ENCODE data around the gene DSTN. TPM values are rescaled to one million over a fixed set of nuclear protein-coding genes. Genes with fewer than 3 reads are reported as not detected.
A peak's percentile ranks its signal among the peaks of the same experiment; 100 is the strongest.

Gene DSTN
- total RNA-seq, 4 donors from 2014 or later = 242 to 616 (median 360) TPM

DNA sequence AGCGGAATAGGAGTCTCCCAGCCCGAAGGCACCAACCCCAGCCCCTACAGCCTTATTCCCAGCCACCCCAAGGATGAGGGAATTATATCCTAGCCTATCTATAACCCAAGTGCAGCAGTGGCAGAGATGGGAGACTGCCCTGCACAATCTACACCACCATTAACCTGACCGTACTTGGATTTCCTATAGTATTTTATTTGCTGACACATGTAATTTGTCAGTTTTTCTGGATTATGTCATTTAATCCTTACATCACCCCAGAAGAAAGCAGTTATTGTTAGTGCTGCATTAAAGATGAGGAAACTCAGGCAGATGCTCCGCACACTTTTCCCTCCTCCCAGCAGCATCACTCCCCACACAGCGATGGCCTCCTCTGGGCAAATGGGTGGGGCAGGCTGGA lies 44.7 kb upstream of the DSTN start:
- WGBS, 2 donors = 89 to 93% methylated on average over 5 of the region's 5 CpGs
- Histone ChIP-seq H3K27ac (peak overlapping the region in 1 of 4 donors; percentile 75), H3K27me3 (no peaks in the 10 kb centered on the region), H3K36me3 (no peaks in the 10 kb centered on the region), H3K4me3 (no peak overlapping the region), H3K9me3 (no peaks in the 10 kb centered on the region), H3K4me1 (peaks cover 0 to 23% (median 0%) of the 10 kb centered on the region in 3 donors)
- no peak for DNase-seq
- intact Hi-C loops (cut with DNase I) = no loop called here
- TF ChIP-seq, protein P1, sequence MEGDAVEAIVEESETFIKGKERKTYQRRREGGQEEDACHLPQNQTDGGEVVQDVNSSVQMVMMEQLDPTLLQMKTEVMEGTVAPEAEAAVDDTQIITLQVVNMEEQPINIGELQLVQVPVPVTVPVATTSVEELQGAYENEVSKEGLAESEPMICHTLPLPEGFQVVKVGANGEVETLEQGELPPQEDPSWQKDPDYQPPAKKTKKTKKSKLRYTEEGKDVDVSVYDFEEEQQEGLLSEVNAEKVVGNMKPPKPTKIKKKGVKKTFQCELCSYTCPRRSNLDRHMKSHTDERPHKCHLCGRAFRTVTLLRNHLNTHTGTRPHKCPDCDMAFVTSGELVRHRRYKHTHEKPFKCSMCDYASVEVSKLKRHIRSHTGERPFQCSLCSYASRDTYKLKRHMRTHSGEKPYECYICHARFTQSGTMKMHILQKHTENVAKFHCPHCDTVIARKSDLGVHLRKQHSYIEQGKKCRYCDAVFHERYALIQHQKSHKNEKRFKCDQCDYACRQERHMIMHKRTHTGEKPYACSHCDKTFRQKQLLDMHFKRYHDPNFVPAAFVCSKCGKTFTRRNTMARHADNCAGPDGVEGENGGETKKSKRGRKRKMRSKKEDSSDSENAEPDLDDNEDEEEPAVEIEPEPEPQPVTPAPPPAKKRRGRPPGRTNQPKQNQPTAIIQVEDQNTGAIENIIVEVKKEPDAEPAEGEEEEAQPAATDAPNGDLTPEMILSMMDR (IDR thresholded peaks at IDR 0.05) = no peak
- no peak for TF ChIP-seq POLR2A (IDR thresholded peaks at IDR 0.05)

- Histone ChIP-seq H3K36me3 (no peaks in the 10 kb centered on the region), H3K4me3 (no peak overlapping the region), H3K4me1 (peaks cover 0 to 28% (median 0%) of the 10 kb centered on the region in 3 donors), H3K27me3 (peaks cover 0 to under 1% (median 0%) of the 10 kb centered on the region in 4 donors), H3K9me3 (no peaks in the 10 kb centered on the region), H3K27ac (peak overlapping the region in 1 of 4 donors; percentile 75)
- TF ChIP-seq, protein P1 (IDR thresholded peaks at IDR 0.05) = no peak
- no peak for TF ChIP-seq POLR2A (IDR thresholded peaks at IDR 0.05)
- DNase-seq = no peak
- intact Hi-C loops (cut with DNase I) = no loop called here
Measured at GRCh38 chr20:17525650-17526049, 44.2 kb upstream of the DSTN start.

- H3K4me1 ChIP-seq = peaks cover 0 to 44% (median 11%) of the 10 kb centered on the region in 3 donors
- intact Hi-C loops (cut with DNase I) = no loop called here
- H3K27me3 ChIP-seq = peaks cover 0 to 6% (median 0%) of the 10 kb centered on the region in 4 donors
- no peaks in the 10 kb centered on the region for H3K36me3 ChIP-seq
- H3K4me3 ChIP-seq = no peak overlapping the region
- TF ChIP-seq, protein P1 (IDR thresholded peaks at IDR 0.05) = no peak
- no peak for TF ChIP-seq POLR2A (IDR thresholded peaks at IDR 0.05)
- DNase-seq = no peak
- H3K27ac ChIP-seq = no peak overlapping the region
- H3K9me3 ChIP-seq = no peaks in the 10 kb centered on the region
Measured at GRCh38 chr20:17529586-17529985, 40.3 kb upstream of the DSTN start.

DNA sequence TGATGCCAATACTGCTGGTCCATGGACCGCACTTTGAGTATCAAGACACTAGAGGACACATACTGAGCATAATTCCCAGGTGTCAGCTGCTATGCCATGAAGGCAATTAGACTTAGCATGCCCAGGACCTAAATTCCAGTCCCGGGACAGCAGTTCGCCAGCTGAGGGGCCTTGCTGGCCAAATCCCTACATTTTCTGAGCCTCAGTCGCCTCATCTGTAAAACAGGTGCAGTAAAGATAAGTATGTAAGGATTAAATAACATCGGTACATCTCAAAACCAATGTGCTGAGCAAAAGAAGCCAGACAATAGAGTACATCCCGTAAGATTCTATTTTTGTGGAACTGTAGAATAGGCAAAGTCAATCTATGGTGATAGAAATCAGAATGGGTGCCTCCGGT lies 39.7 kb upstream of the DSTN start:
- TF ChIP-seq, protein P1 (IDR thresholded peaks at IDR 0.05) = no peak
- no peak for TF ChIP-seq POLR2A (IDR thresholded peaks at IDR 0.05)
- intact Hi-C loops (cut with DNase I) = loop anchor here (10.0 kb wide), 1 partner anchor 375 kb away; no protein-coding TSS in a partner anchor
- WGBS, 2 donors = 76 to 78% methylated on average over 6 to 7 of the region's 7 CpGs
- no peak overlapping the region for H3K4me3 ChIP-seq
- no peak for DNase-seq
- H3K4me1 ChIP-seq = peaks cover 0 to 39% (median 11%) of the 10 kb centered on the region in 3 donors
- H3K27ac ChIP-seq = no peak overlapping the region
- no peaks in the 10 kb centered on the region for H3K36me3 ChIP-seq
- no peaks in the 10 kb centered on the region for H3K9me3 ChIP-seq
- peaks cover 0 to 6% (median 0%) of the 10 kb centered on the region in 4 donors for H3K27me3 ChIP-seq

DNA sequence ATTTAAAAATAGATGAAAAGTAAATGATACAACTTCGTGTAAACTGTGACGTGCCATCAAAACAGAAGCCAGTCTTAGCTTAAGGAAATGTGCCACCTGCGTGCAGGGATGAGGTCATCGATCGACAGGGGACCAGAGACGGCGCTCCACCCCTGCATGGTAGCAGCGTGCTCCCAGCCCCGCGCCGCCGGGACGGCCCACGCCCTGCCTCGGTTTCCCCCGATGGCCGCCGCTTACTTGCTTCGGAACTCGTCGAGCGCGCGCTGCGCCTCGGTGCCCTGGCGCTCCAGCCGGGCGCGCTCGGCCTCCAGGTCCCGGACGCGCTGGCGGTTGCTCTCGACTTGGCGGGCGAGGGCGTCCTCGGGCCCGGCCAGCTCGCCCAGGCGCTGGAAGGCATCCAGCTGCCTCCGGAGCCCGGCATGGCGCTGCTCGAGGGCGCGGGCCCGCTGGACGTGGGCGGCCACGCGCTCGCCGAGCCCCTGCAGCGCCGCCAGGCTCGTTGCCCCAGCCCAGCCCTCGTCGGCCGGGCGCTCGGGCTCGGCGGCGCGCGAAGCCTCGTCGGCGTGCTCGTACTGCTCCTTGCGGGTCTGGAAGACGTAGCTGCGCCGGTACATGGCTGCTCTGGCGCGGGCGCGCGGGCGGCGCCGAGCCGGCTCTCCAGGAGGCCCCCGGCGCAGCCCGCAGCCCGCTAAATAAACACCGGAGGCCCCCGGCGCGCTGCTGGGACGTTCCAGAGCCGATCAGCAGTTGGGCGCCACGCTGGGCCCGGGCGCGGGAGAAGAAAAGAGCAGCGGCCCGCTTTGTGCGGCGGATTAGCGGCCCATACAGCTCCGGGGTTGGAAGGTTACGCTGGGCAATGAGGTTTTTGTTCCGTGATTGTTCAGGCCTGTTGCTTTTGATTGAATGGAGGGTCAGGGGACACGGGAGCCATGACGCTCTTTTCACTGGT lies 38.9 kb upstream of the DSTN start, which contains the start of gene BFSP1:
Gene BFSP1 (minus strand): TSS at position 664 of the 949 bp plus-strand sequence. CDS start 50 bp downstream, at position 614.
- WGBS, 2 donors = 0 to 8% methylated on average over 11 to 46 of the region's 111 CpGs
- Histone ChIP-seq H3K9me3 (no peaks in the 10 kb centered on the region), H3K36me3 (no peaks in the 10 kb centered on the region), H3K4me1 (peaks cover 0 to 32% (median 11%) of the 10 kb centered on the region in 3 donors), H3K4me3 (peak within 1 kb of the TSS; percentile 36 to 74 (median 53)), H3K27ac (peak within 1 kb of the TSS; percentile 72 to 85 (median 76)), H3K27me3 (peaks cover 0 to 6% (median 0%) of the 10 kb centered on the region in 4 donors)
- intact Hi-C loops (cut with DNase I) = loop anchor here (10.0 kb wide), 1 partner anchor 374 kb away; no protein-coding TSS in a partner anchor
- no peak for TF ChIP-seq POLR2A (IDR thresholded peaks at IDR 0.05)
- TF ChIP-seq, protein P1 (IDR thresholded peaks at IDR 0.05) = no peak
- no peak for DNase-seq

All from esophagus squamous epithelium (tissue), 5 donors.